HL-60 (cell line): Measurements from ENCODE around the gene NR1I3.

Experiments
- DNase-seq, 2 experiments: peaks; one replicate each; pipeline ENCODE4 v3.0.0-alpha.2; 2010 to 2020; ENCODE audit warnings: low read depth in 1 of 2, low spot score in 1 of 2
- H3K27ac ChIP-seq: fragments of 250-450 bp; sonication (Bioruptor Pico); replicated peaks from 2 replicates; pipeline ENCODE4 v1.5.1; 2020; ENCODE audit warnings: mild to moderate bottlenecking, moderate library complexity
- H3K27me3 ChIP-seq: fragments of 250-450 bp; sonication (Bioruptor Pico); 2 replicates; pipeline ENCODE4 v1.5.1; 2021; ENCODE audit warnings: mild to moderate bottlenecking, moderate library complexity; ENCODE audit not compliant: insufficient read depth, poor library complexity, severe bottlenecking
- H3K4me3 ChIP-seq: replicated peaks from 2 replicates; pipeline ENCODE4 v1.5.1; 2011; ENCODE audit warnings: mild to moderate bottlenecking, control low read depth, low read length; ENCODE audit not compliant: insufficient read depth
- CTCF ChIP-seq: IDR thresholded peaks from one replicate; pipeline ENCODE4 v1.5.1; 2011; ENCODE audit warnings: low read length, control low read depth, inconsistent platforms; ENCODE audit not compliant: insufficient read depth
- GABPA ChIP-seq: IDR thresholded peaks from 2 replicates; pipeline ENCODE4 v1.6.1; 2012; ENCODE audit warnings: low read depth
- POLR2AphosphoS5 ChIP-seq: IDR thresholded peaks from 2 replicates; pipeline ENCODE4 v1.6.1; 2012; ENCODE audit warnings: low read depth
- REST ChIP-seq: IDR thresholded peaks from 2 replicates; pipeline ENCODE4 v1.6.1; 2012; ENCODE audit warnings: low read depth; ENCODE audit not compliant: insufficient replicate concordance
- SPI1 ChIP-seq: IDR thresholded peaks from 2 replicates; pipeline ENCODE4 v1.6.1; 2012; ENCODE audit warnings: low read depth, mild to moderate bottlenecking, borderline replicate concordance

Gene NR1I3

GRCh38 chr1:161218301-161219077 lies 19.5 kb downstream of the NR1I3 start:
- no peak for DNase-seq
- Histone ChIP-seq H3K4me3 (no peak overlapping the region), H3K27ac (no peak overlapping the region), H3K27me3 (no peaks in the 10 kb centered on the region)
- no peak for TF ChIP-seq GABPA
- TF ChIP-seq SPI1: no peak
- TF ChIP-seq POLR2AphosphoS5: no peak
- no peak for TF ChIP-seq CTCF
- TF ChIP-seq REST: no peak

GRCh38 chr1:161217831-161218230 lies 20.2 kb downstream of the NR1I3 start:
- Histone ChIP-seq H3K27me3 (no peaks in the 10 kb centered on the region), H3K27ac (peak overlapping the region; percentile 70), H3K4me3 (peak overlapping the region; percentile 24)
- TF ChIP-seq POLR2AphosphoS5 (no peak), REST (no peak), CTCF (no peak), SPI1 (no peak; the same call in 1 of the 2 replicates), GABPA (no peak)
- no peak for DNase-seq

GRCh38 chr1:161216945-161217712 lies 20.9 kb downstream of the NR1I3 start:
- peak; percentile 92 to 93 for DNase-seq
- TF ChIP-seq POLR2AphosphoS5 (peak; percentile 2; the same call in 1 of the 2 replicates), REST (no peak)
- H3K4me3 ChIP-seq: peak overlapping the region; percentile 62
- H3K27me3 ChIP-seq: no peaks in the 10 kb centered on the region
- H3K27ac ChIP-seq: peak overlapping the region; percentile 70
